HepG2 (cell line): Measurements from ENCODE around the gene DLG5. TPM values are rescaled to one million over a fixed set of nuclear protein-coding genes. Genes with fewer than 3 reads are reported as not detected.

Experiments
- ATAC-seq: fragments of 200-7000 bp; cut with Tn5 transposase; 3 replicates; pipeline ENCODE4 v1.9.1; 2020; ENCODE audit warnings: mild to moderate bottlenecking, moderate library complexity
- BruUV-seq: library from RNA; stranded (reverse); fragments of 400-500 nt; replicated peaks from 2 replicates; lab custom pipeline; 2021; lab: Mats Ljungman, UMichigan
- CTCF ChIA-PET: fragments of 300-600 bp; formaldehyde crosslinking; extraction: SDS; loops from one replicate; lab custom pipeline; 2021; ENCODE audit warnings: low total read pairs, inconsistent platforms, low intra/inter-chr PET ratio; lab: Yijun Ruan, JAX
- POLR2A ChIA-PET: fragments of 350-600 bp; sonication (Branson Sonifier 250); formaldehyde crosslinking; loops from one replicate; lab custom pipeline; 2020; ENCODE audit warnings: antibody characterized with exemption, inconsistent platforms; lab: Yijun Ruan, JAX
- DNase-seq: peaks from one replicate; pipeline ENCODE4 v3.0.0-alpha.2; 2015; ENCODE audit warnings: low spot score
- FAIRE-seq: peaks from 3 replicates; lab custom pipeline; 2011; peaks lifted over from hg19 to GRCh38; lab: Jason Lieb, UNC
- H2AFZ ChIP-seq: one replicate; pipeline ENCODE4 v1.6.1; 2011; ENCODE audit warnings: low read length, inconsistent platforms
- H3K27ac ChIP-seq: fragments of 300-600 bp; 3 replicates; pipeline ENCODE4 v1.8.0; 2011; ENCODE audit warnings: mixed run types, mild to moderate bottlenecking, mixed read lengths, low read length, inconsistent platforms; ENCODE audit not compliant: insufficient read depth; ENCODE audit errors: extremely low read length
- H3K27me3 ChIP-seq, 2 experiments: fragments of 200-600 bp in 1 of 2; 2 replicates in 1 of 2; 3 replicates in 1 of 2; pipeline versions ENCODE4 v1.6.0 to v1.8.0; 2011; ENCODE audit warnings: low read length in 2 of 2, mild to moderate bottlenecking in 2 of 2, moderate library complexity in 2 of 2, inconsistent platforms in 1 of 2; ENCODE audit not compliant: insufficient read depth in 2 of 2, control insufficient read depth in 1 of 2
- H3K36me3 ChIP-seq, 2 experiments: fragments of 200-600 bp in 1 of 2; replicated peaks in 1 of 2; 2 replicates in 1 of 2; 3 replicates in 1 of 2; pipeline versions ENCODE4 v1.5.1 to v1.8.0; 2011; ENCODE audit warnings: low read length in 2 of 2, inconsistent platforms in 1 of 2; ENCODE audit not compliant: insufficient read depth in 2 of 2, control insufficient read depth in 1 of 2
- H3K4me1 ChIP-seq: 2 replicates; pipeline ENCODE4 v1.5.1; 2012; ENCODE audit warnings: low read length, inconsistent platforms; ENCODE audit not compliant: insufficient read depth
- H3K4me2 ChIP-seq: 2 replicates; pipeline ENCODE4 v1.6.0; 2011; ENCODE audit warnings: low read depth, low read length, inconsistent platforms
- H3K4me3 ChIP-seq, 3 experiments: fragments of 200-600 bp in 1 of 3; sonication (generic), shearing (Covaris generic) in 1 of 3; replicated peaks in 1 of 3; 2 replicates each; pipeline ENCODE4 v1.5.1; 2011 to 2016; ENCODE audit warnings: low read length in 3 of 3, inconsistent platforms in 2 of 3, low read depth in 2 of 3, mild to moderate bottlenecking in 2 of 3, control low read depth in 1 of 3, mixed read lengths in 1 of 3; ENCODE audit not compliant: insufficient read depth in 1 of 3
- H3K79me2 ChIP-seq: one replicate; pipeline ENCODE4 v1.6.1; 2011; ENCODE audit warnings: low read length, inconsistent platforms; ENCODE audit not compliant: insufficient read depth
- H3K9ac ChIP-seq: 2 replicates; pipeline ENCODE4 v1.6.0; 2011; ENCODE audit warnings: mild to moderate bottlenecking, low read depth, low read length, inconsistent platforms; ENCODE audit not compliant: insufficient read depth
- H3K9me3 ChIP-seq: 2 replicates; pipeline ENCODE4 v1.5.1; 2012; ENCODE audit warnings: mild to moderate bottlenecking, low read length
- H4K20me1 ChIP-seq: 2 replicates; pipeline ENCODE4 v1.6.0; 2011; ENCODE audit warnings: inconsistent platforms, mild to moderate bottlenecking, low read length, moderate library complexity; ENCODE audit not compliant: insufficient read depth
- CEBPG ChIP-seq: IDR thresholded peaks from 2 replicates; pipeline ENCODE4 v1.6.1; 2016
- FLYWCH1 ChIP-seq: sonication (generic); formaldehyde crosslinking; IDR thresholded peaks from 2 replicates; pipeline ENCODE4 v1.8.1; 2023; ENCODE audit warnings: mild to moderate bottlenecking, missing genetic modification reagents
- KAT2B ChIP-seq: fragments of 150-350 bp; IDR thresholded peaks from 2 replicates; pipeline ENCODE4 v1.6.1; 2014; ENCODE audit warnings: low read depth, low read length, borderline replicate concordance
- NR0B2 ChIP-seq: sonication (generic); formaldehyde crosslinking; IDR thresholded peaks from 2 replicates; pipeline ENCODE4 v1.4.0; 2020; ENCODE audit warnings: mild to moderate bottlenecking, missing genetic modification reagents
- PHF5A ChIP-seq: IDR thresholded peaks from one replicate; pipeline ENCODE4 v1.6.1; 2018; ENCODE audit warnings: low read depth, missing genetic modification reagents; ENCODE audit not compliant: unreplicated experiment
- ZBED4 ChIP-seq: sonication (generic); formaldehyde crosslinking; IDR thresholded peaks from 2 replicates; pipeline ENCODE4 v1.4.0; 2020; ENCODE audit warnings: missing genetic modification reagents, borderline replicate concordance
- ZBTB2 ChIP-seq: sonication (generic); formaldehyde crosslinking; IDR thresholded peaks from 2 replicates; pipeline ENCODE4 v1.8.0; 2022; ENCODE audit warnings: low read depth, missing genetic modification reagents
- ZFP82 ChIP-seq: sonication (generic); formaldehyde crosslinking; IDR thresholded peaks from 2 replicates; pipeline ENCODE4 v1.5.1; 2020; ENCODE audit warnings: mild to moderate bottlenecking, missing genetic modification reagents, borderline replicate concordance
- ZFYVE20 ChIP-seq: sonication (generic); formaldehyde crosslinking; IDR thresholded peaks from 2 replicates; pipeline ENCODE4 v1.8.0; 2023; ENCODE audit warnings: low read depth, mild to moderate bottlenecking, moderate library complexity, missing genetic modification reagents, borderline replicate concordance
- ZNF280D ChIP-seq: sonication (generic); formaldehyde crosslinking; IDR thresholded peaks from 2 replicates; pipeline ENCODE4 v1.5.1; 2020; ENCODE audit warnings: mild to moderate bottlenecking, missing genetic modification reagents
- ZNF839 ChIP-seq: sonication (generic); formaldehyde crosslinking; IDR thresholded peaks from 2 replicates; pipeline ENCODE4 v1.4.0; 2020; ENCODE audit warnings: missing genetic modification reagents, mild to moderate bottlenecking, borderline replicate concordance
- WGBS: methylation state at CpG from one replicate; pipeline ENCODE4 v1.1.6; 2017; ENCODE audit warnings: low lambda C conversion rate; 5-methylcytosine and 5-hydroxymethylcytosine counted together
- in situ Hi-C: cut with HindIII; loops from 2 replicates; pipeline ENCODE4 v1.10.0; 2017; ENCODE audit warnings: low pct_unique_long_range_greater_than_20kb; ENCODE audit not compliant: extremely low pct_ligation_motif_present
- intact Hi-C: fragments of 100-400 bp; cut with micrococcal nuclease; formaldehyde crosslinking; loops from one replicate; pipeline ENCODE4 v1.10.0; 2022; ENCODE audit not compliant: unreplicated experiment
- polyA plus RNA-seq, 8 experiments: library from polyadenylated mRNA; depleted of rRNA in 3 of 8; stranded (reverse) in 7 of 8; unstranded in 1 of 8; fragments of >200 nt; fragmentation: Illumina TruSeq in 4 of 8; extraction: Trizol in 4 of 8; gene quantifications; 2 replicates each; pipeline versions ENCODE4 v1.2.1 to v1.2.3, GENCODE V29; 2011 to 2016; ENCODE audit warnings: low read depth in 4 of 8, missing spikeins in 1 of 8, mixed read lengths in 1 of 8; ENCODE audit not compliant: insufficient read depth in 1 of 8
- total RNA-seq, 5 experiments: library from RNA; depleted of rRNA; stranded (reverse); fragments of >200 nt; fragmentation: Illumina TruSeq; extraction: Trizol; gene quantifications; 2 replicates each; pipeline ENCODE4 v1.2.3, GENCODE V29; 2016; ENCODE audit warnings: low read depth in 1 of 5

The DLG5 gene
- total and polyA plus RNA-seq, 2 of the 13 experiments (the other 11 are each of a cell fraction or from before 2014, with no cell fraction given) = 15.5 to 18.2 TPM

GRCh38 chr10:77787440-77787839, 139.1 kb downstream of the DLG5 start (continued):
- TF ChIP-seq ZBED4 (CRISPR knock-in tag) = no peak
- no peak for TF ChIP-seq ZBTB2

GRCh38 chr10:77784856-77785255, 141.7 kb downstream of the DLG5 start:
- POLR2A ChIA-PET = no interaction called here
- H3K9me3 ChIP-seq = no peaks in the 10 kb centered on the region
- CTCF ChIA-PET = no interaction called here
- TF ChIP-seq ZNF280D (CRISPR knock-in tag) (no peak), FLYWCH1 (CRISPR knock-in tag) (no peak), ZFYVE20 (CRISPR knock-in tag) (no peak), CEBPG (CRISPR knock-in tag) (no peak), NR0B2 (CRISPR knock-in tag) (no peak), ZFP82 (CRISPR knock-in tag) (no peak), PHF5A (no peak), ZNF839 (no peak), KAT2B (no peak)

More at GRCh38 chr10:77784856-77785255, 141.7 kb downstream of the DLG5 start:
- intact Hi-C loops = no loop called here
- peaks cover 3% of the 10 kb centered on the region in 2 experiments; a peak in 4 of 5 replicates for H3K36me3 ChIP-seq
- in situ Hi-C loops = no loop called here
- no peak overlapping the region for H3K4me3 ChIP-seq
- no peak overlapping the region for H3K4me2 ChIP-seq
- no TSS peak for BruUV-seq
- no peak overlapping the region for H2AFZ ChIP-seq
- H3K79me2 ChIP-seq = no peaks in the 10 kb centered on the region
- DNase-seq = no peak
- H4K20me1 ChIP-seq = no peaks in the 10 kb centered on the region
- WGBS = 95% methylated on average over 4 of the region's 4 CpGs
- no peaks in the 10 kb centered on the region for H3K4me1 ChIP-seq
- H3K27me3 ChIP-seq = no peaks in the 10 kb centered on the region
- no peak for FAIRE-seq
- ATAC-seq = no peak
- H3K9ac ChIP-seq = no peak overlapping the region
- H3K27ac ChIP-seq = no peak overlapping the region
